Kidney capillary endothelial cell (primary cell): ENCODE data around the gene PSMG4.

Experiments used
- DNase-seq: peaks from one replicate; pipeline ENCODE4 v3.0.0-alpha.2; 2018; ENCODE audit warnings: low spot score

PSMG4 gene

GRCh38 chr6:3290149-3290930, 31.6 kb downstream of the PSMG4 start:
- no peak for DNase-seq

- no peak for DNase-seq
Measured at GRCh38 chr6:3290931-3291211, 32.1 kb downstream of the PSMG4 start.

- DNase-seq: no peak
Measured at GRCh38 chr6:3291346-3291745, 32.6 kb downstream of the PSMG4 start.

GRCh38 chr6:3291987-3292386, 33.2 kb downstream of the PSMG4 start:
- peak; percentile 6 for DNase-seq

- DNase-seq: no peak
Measured at GRCh38 chr6:3292431-3293197, 33.9 kb downstream of the PSMG4 start.

- no peak for DNase-seq
Measured at GRCh38 chr6:3293271-3294155, 34.8 kb downstream of the PSMG4 start.

GRCh38 chr6:3294396-3294795, 35.6 kb downstream of the PSMG4 start:
- DNase-seq: no peak

- DNase-seq: no peak
Measured at GRCh38 chr6:3294921-3295871, 36.4 kb downstream of the PSMG4 start.

- no peak for DNase-seq
Measured at GRCh38 chr6:3296078-3296477, 37.3 kb downstream of the PSMG4 start.

- no peak for DNase-seq
Measured at GRCh38 chr6:3296537-3296936, 37.8 kb downstream of the PSMG4 start.

- no peak for DNase-seq
Measured at GRCh38 chr6:3297006-3297405, 38.3 kb downstream of the PSMG4 start.

GRCh38 chr6:3297909-3298308, 39.2 kb downstream of the PSMG4 start:
- no peak for DNase-seq

GRCh38 chr6:3299221-3299620, 40.5 kb downstream of the PSMG4 start:
- no peak for DNase-seq

- DNase-seq: no peak
Measured at GRCh38 chr6:3301506-3301905, 42.8 kb downstream of the PSMG4 start.

GRCh38 chr6:3303795-3304411, 45.2 kb downstream of the PSMG4 start:
- no peak for DNase-seq

- no peak for DNase-seq
Measured at GRCh38 chr6:3304500-3305215, 45.9 kb downstream of the PSMG4 start.

- DNase-seq: no peak
Measured at GRCh38 chr6:3305216-3305565, 46.4 kb downstream of the PSMG4 start.

- no peak for DNase-seq
Measured at GRCh38 chr6:3305831-3306230, 47.1 kb downstream of the PSMG4 start.

- DNase-seq: no peak
Measured at GRCh38 chr6:3306848-3307247, 48.1 kb downstream of the PSMG4 start.

- DNase-seq: no peak
Measured at GRCh38 chr6:3307436-3307835, 48.7 kb downstream of the PSMG4 start.

GRCh38 chr6:3308106-3308505, 49.4 kb downstream of the PSMG4 start:
- DNase-seq: no peak
